NT2/D1 (cell line): ENCODE data around the gene PLPP4.

ENCODE experiments used
- YY1 ChIP-seq: IDR thresholded peaks from 2 replicates; pipeline ENCODE4 v1.6.1; 2011; ENCODE audit not compliant: insufficient read length, insufficient read depth
- ZNF274 ChIP-seq: IDR thresholded peaks from 2 replicates; pipeline ENCODE4 v1.6.1; 2011; ENCODE audit warnings: mild to moderate bottlenecking, low read depth, low read length

DNA sequence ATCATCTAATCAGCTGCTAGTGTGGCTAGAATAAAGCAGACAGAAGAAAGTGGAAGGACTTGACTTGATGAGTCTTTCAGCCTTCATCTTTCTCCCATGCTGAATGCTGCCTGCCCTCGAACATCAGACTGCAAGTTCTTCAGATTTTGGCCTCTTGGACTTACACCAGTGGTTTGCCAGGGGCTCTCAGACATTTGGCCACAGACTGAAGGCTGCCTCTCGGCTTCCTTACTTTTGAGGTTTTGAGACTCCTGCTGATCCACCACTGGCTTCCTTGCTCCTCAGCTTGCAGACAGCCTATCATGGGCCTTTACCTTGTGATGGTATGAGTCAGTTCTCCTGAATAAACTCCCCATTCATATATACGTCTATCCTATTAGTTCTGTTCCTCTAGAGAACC lies 26.0 kb downstream of the PLPP4 start:
- TF ChIP-seq ZNF274 (no peak), YY1 (no peak)
